Ishikawa (cell line): ENCODE data around the gene C19orf47.

Experiments used
- CREB1 ChIP-seq: IDR thresholded peaks from 2 replicates; pipeline ENCODE4 v1.6.1; 2012; ENCODE audit warnings: low read depth
- EP300 ChIP-seq: IDR thresholded peaks from 2 replicates; pipeline ENCODE4 v1.6.1; 2012; ENCODE audit warnings: borderline replicate concordance
- FOXM1 ChIP-seq: IDR thresholded peaks from 2 replicates; pipeline ENCODE4 v1.6.1; 2012; ENCODE audit warnings: low read depth, borderline replicate concordance
- NFIC ChIP-seq: IDR thresholded peaks from 2 replicates; pipeline ENCODE4 v1.6.1; 2012
- RAD21 ChIP-seq: IDR thresholded peaks from 2 replicates; pipeline ENCODE4 v1.6.1; 2012; ENCODE audit warnings: low read depth
- TAF1 ChIP-seq: IDR thresholded peaks from 2 replicates; pipeline ENCODE4 v1.6.1; 2012; ENCODE audit warnings: low read depth, mild to moderate bottlenecking
- YY1 ChIP-seq: IDR thresholded peaks from 2 replicates; pipeline ENCODE4 v1.6.1; 2012; ENCODE audit warnings: low read depth
- ZBTB7A ChIP-seq: IDR thresholded peaks from 2 replicates; pipeline ENCODE4 v1.6.1; 2012; ENCODE audit warnings: low read depth
- TF ChIP-seq, protein P1 (sequence below): IDR thresholded peaks from 2 replicates; pipeline ENCODE4 v1.6.1; 2012; ENCODE audit warnings: low read depth, mild to moderate bottlenecking
- TF ChIP-seq, protein P2 (sequence below): IDR thresholded peaks from 2 replicates; pipeline ENCODE4 v1.6.1; 2012
- TF ChIP-seq, protein P3 (sequence below): IDR thresholded peaks from 2 replicates; pipeline ENCODE4 v1.6.1; 2012

DNA sequence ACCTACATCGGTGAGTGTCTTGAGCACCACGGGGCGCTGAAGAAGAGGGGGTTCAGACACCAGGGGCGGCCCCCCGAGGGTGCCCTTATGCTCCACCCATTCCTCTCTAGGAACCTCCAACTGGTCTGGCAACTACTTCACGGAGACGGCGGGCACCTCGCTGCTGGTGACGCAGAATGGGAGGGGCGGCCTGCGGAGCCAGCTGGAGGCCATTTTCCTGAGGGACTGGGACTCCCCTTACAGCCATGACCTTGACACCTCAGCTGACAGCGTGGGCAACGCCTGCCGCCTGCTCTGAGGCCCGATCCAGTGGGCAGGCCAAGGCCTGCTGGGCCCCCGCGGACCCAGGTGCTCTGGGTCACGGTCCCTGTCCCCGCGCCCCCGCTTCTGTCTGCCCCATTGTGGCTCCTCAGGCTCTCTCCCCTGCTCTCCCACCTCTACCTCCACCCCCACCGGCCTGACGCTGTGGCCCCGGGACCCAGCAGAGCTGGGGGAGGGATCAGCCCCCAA, 29.7 kb upstream of the C19orf47 start:
- TF ChIP-seq TAF1 (no peak), ZBTB7A (no peak), CREB1 (no peak), FOXM1 (no peak), YY1 (no peak), EP300 (no peak), RAD21 (no peak), NFIC (no peak)
- TF ChIP-seq, protein P1, sequence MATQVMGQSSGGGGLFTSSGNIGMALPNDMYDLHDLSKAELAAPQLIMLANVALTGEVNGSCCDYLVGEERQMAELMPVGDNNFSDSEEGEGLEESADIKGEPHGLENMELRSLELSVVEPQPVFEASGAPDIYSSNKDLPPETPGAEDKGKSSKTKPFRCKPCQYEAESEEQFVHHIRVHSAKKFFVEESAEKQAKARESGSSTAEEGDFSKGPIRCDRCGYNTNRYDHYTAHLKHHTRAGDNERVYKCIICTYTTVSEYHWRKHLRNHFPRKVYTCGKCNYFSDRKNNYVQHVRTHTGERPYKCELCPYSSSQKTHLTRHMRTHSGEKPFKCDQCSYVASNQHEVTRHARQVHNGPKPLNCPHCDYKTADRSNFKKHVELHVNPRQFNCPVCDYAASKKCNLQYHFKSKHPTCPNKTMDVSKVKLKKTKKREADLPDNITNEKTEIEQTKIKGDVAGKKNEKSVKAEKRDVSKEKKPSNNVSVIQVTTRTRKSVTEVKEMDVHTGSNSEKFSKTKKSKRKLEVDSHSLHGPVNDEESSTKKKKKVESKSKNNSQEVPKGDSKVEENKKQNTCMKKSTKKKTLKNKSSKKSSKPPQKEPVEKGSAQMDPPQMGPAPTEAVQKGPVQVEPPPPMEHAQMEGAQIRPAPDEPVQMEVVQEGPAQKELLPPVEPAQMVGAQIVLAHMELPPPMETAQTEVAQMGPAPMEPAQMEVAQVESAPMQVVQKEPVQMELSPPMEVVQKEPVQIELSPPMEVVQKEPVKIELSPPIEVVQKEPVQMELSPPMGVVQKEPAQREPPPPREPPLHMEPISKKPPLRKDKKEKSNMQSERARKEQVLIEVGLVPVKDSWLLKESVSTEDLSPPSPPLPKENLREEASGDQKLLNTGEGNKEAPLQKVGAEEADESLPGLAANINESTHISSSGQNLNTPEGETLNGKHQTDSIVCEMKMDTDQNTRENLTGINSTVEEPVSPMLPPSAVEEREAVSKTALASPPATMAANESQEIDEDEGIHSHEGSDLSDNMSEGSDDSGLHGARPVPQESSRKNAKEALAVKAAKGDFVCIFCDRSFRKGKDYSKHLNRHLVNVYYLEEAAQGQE, result no peak
- TF ChIP-seq, protein P2, sequence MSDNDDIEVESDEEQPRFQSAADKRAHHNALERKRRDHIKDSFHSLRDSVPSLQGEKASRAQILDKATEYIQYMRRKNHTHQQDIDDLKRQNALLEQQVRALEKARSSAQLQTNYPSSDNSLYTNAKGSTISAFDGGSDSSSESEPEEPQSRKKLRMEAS, result no peak
- TF ChIP-seq, protein P3, sequence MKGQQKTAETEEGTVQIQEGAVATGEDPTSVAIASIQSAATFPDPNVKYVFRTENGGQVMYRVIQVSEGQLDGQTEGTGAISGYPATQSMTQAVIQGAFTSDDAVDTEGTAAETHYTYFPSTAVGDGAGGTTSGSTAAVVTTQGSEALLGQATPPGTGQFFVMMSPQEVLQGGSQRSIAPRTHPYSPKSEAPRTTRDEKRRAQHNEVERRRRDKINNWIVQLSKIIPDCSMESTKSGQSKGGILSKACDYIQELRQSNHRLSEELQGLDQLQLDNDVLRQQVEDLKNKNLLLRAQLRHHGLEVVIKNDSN, result no peak
